Liver (tissue), 9 donors: Measurements from ENCODE around the gene GPA33. TPM values are rescaled to one million over a fixed set of nuclear protein-coding genes. Genes with fewer than 3 reads are reported as not detected.

Experiments used
- DNase-seq: peaks from one replicate; pipeline ENCODE4 v3.0.0-alpha.2; 2017; ENCODE audit warnings: low spot score
- H3K27ac ChIP-seq, 2 donors: one replicate each; pipeline ENCODE4 v1.7.0; 2013; ENCODE audit warnings: inconsistent platforms in 2 of 2, low read length in 2 of 2, control low read depth in 1 of 2, low read depth in 1 of 2, mild to moderate bottlenecking in 1 of 2
- H3K27me3 ChIP-seq, 4 donors: one replicate each; pipeline versions ENCODE4 v1.6.1 to v1.7.0; 2013; ENCODE audit warnings: low read length in 3 of 4, inconsistent platforms in 1 of 4, mild to moderate bottlenecking in 1 of 4, moderate library complexity in 1 of 4; ENCODE audit not compliant: control insufficient read depth in 4 of 4, insufficient read depth in 4 of 4
- H3K36me3 ChIP-seq, 4 donors: one replicate each; pipeline versions ENCODE4 v1.6.1 to v1.7.0; 2013; ENCODE audit warnings: low read length in 3 of 4, mild to moderate bottlenecking in 3 of 4, low read depth in 1 of 4, moderate library complexity in 1 of 4; ENCODE audit not compliant: control insufficient read depth in 4 of 4, insufficient read depth in 3 of 4
- H3K4me1 ChIP-seq, 4 donors: one replicate each; pipeline versions ENCODE4 v1.6.1 to v1.7.0; 2013; ENCODE audit warnings: low read length in 3 of 4, mild to moderate bottlenecking in 3 of 4, moderate library complexity in 1 of 4; ENCODE audit not compliant: control insufficient read depth in 4 of 4, insufficient read depth in 4 of 4
- H3K4me3 ChIP-seq, 3 donors: one replicate each; pipeline versions ENCODE4 v1.6.1 to v1.7.0; 2013; ENCODE audit warnings: low read length in 3 of 3, control low read depth in 1 of 3, low read depth in 1 of 3, mild to moderate bottlenecking in 1 of 3
- H3K9ac ChIP-seq, 2 donors: one replicate each; pipeline ENCODE4 v1.7.0; 2013; ENCODE audit warnings: low read length in 2 of 2, mild to moderate bottlenecking in 2 of 2, moderate library complexity in 2 of 2, control low read depth in 1 of 2, low read depth in 1 of 2
- H3K9me3 ChIP-seq, 4 donors: one replicate each; pipeline versions ENCODE4 v1.6.1 to v1.7.0; 2013; ENCODE audit warnings: low read length in 3 of 4; ENCODE audit not compliant: control insufficient read depth in 4 of 4
- ATF3 ChIP-seq: IDR thresholded peaks from 2 replicates; pipeline ENCODE4 v1.6.1; 2016; ENCODE audit warnings: antibody characterized with exemption
- CTCF ChIP-seq: fragments of 150-350 bp; IDR thresholded peaks from 2 replicates; pipeline ENCODE4 v1.5.1; 2017; ENCODE audit warnings: improper control_type of control experiment, low read depth, low read length; ENCODE audit not compliant: missing input control
- EGR1 ChIP-seq, 2 donors: IDR thresholded peaks; 2 replicates each; pipeline ENCODE4 v1.6.1; 2016 to 2018; ENCODE audit warnings: antibody characterized with exemption in 2 of 2, low read depth in 2 of 2
- FOXA1 ChIP-seq: IDR thresholded peaks from 2 replicates; pipeline ENCODE4 v1.6.1; 2016; ENCODE audit warnings: antibody characterized with exemption
- FOXA2 ChIP-seq: IDR thresholded peaks from 2 replicates; pipeline ENCODE4 v1.6.1; 2016; ENCODE audit warnings: antibody characterized with exemption
- GABPA ChIP-seq, 2 donors: IDR thresholded peaks in 1 of 2; conservative IDR thresholded peaks in 1 of 2; 2 replicates each; pipeline ENCODE4 v1.6.1; 2016; ENCODE audit warnings: antibody characterized with exemption in 2 of 2, mild to moderate bottlenecking in 1 of 2, moderate library complexity in 1 of 2
- HNF4A ChIP-seq, 2 donors: conservative IDR thresholded peaks; 2 replicates each; pipeline ENCODE4 v1.6.1; 2016; ENCODE audit warnings: antibody characterized with exemption in 2 of 2, mild to moderate bottlenecking in 2 of 2
- HNF4G ChIP-seq: IDR thresholded peaks from 2 replicates; pipeline ENCODE4 v1.6.1; 2016; ENCODE audit warnings: antibody characterized with exemption
- JUND ChIP-seq, 2 donors: IDR thresholded peaks; 2 replicates each; pipeline ENCODE4 v1.6.1; 2016; ENCODE audit warnings: antibody characterized with exemption in 2 of 2
- MAX ChIP-seq: IDR thresholded peaks from 2 replicates; pipeline ENCODE4 v1.6.1; 2016; ENCODE audit warnings: antibody characterized with exemption
- NR2F2 ChIP-seq: IDR thresholded peaks from 2 replicates; pipeline ENCODE4 v1.6.1; 2016; ENCODE audit warnings: antibody characterized with exemption
- RAD21 ChIP-seq, 2 donors: IDR thresholded peaks; 2 replicates each; pipeline ENCODE4 v1.6.1; 2016; ENCODE audit warnings: antibody characterized with exemption in 2 of 2, mild to moderate bottlenecking in 2 of 2
- REST ChIP-seq: IDR thresholded peaks from 2 replicates; pipeline ENCODE4 v1.6.1; 2016; ENCODE audit warnings: antibody characterized with exemption, mild to moderate bottlenecking
- RXRA ChIP-seq, 2 donors: IDR thresholded peaks; 2 replicates each; pipeline ENCODE4 v1.6.1; 2017 to 2018; ENCODE audit warnings: antibody characterized with exemption in 2 of 2, mild to moderate bottlenecking in 1 of 2
- SP1 ChIP-seq: IDR thresholded peaks from 2 replicates; pipeline ENCODE4 v1.6.1; 2018; ENCODE audit warnings: antibody characterized with exemption, mild to moderate bottlenecking
- TAF1 ChIP-seq: conservative IDR thresholded peaks from 2 replicates; pipeline ENCODE4 v1.6.1; 2016; ENCODE audit warnings: antibody characterized with exemption, mild to moderate bottlenecking
- YY1 ChIP-seq: IDR thresholded peaks from 2 replicates; pipeline ENCODE4 v1.6.1; 2016; ENCODE audit warnings: antibody characterized with exemption, mild to moderate bottlenecking
- ZBTB33 ChIP-seq: IDR thresholded peaks from 2 replicates; pipeline ENCODE4 v1.6.1; 2016; ENCODE audit warnings: antibody characterized with exemption
- WGBS: extraction: QIAGEN DNeasy Blood & Tissue Kit; methylation state at CpG from one replicate; pipeline ENCODE4 v1.1.7; 2013; 5-methylcytosine and 5-hydroxymethylcytosine counted together
- polyA plus RNA-seq, 2 donors: library from polyadenylated mRNA; stranded (reverse) in 1 of 2; unstranded in 1 of 2; fragments of 200-250 nt in 1 of 2; fragments of >200 nt in 1 of 2; fragmentation: Nextera tagmentation in 1 of 2; extraction: Ambion mirVana in 1 of 2; gene quantifications; one replicate each; pipeline versions ENCODE4 v1.2.1 to v1.2.3, GENCODE V29; 2013 to 2015
- total RNA-seq, 2 donors: library from RNA; depleted of rRNA; stranded (reverse); fragments of >200 nt; gene quantifications; one replicate each; pipeline ENCODE4 v1.2.3, GENCODE V29; 2014
- donor health status: healthy.
- donor health status: healthy.
- donor health status: healthy.
- donor health status: healthy.
- donor health status: healthy.

The GPA33 gene
- total and polyA plus RNA-seq, 4 donors: 0.03 to 0.19 (median 0.08) TPM; not detected in 1

GRCh38 chr1:167137332-167137781, 47.2 kb upstream of the GPA33 start:
- TF ChIP-seq SP1 (no peak), MAX (no peak), YY1 (no peak), FOXA1 (no peak), REST (no peak), JUND (IDR thresholded peaks at IDR 0.05) (no peak), HNF4G (no peak), HNF4A (conservative IDR thresholded peaks at IDR 0.05) (no peak), FOXA2 (no peak), RAD21 (IDR thresholded peaks at IDR 0.05) (no peak), ATF3 (no peak), ZBTB33 (no peak), GABPA (IDR thresholded peaks at IDR 0.05 in 1 of 2, conservative IDR thresholded peaks at IDR 0.05 in 1 of 2) (no peak), EGR1 (IDR thresholded peaks at IDR 0.05; ENCODE audit: low read depth in 2 of 2) (no peak)
- Histone ChIP-seq H3K27ac (no peak overlapping the region), H3K9ac (no peak overlapping the region), H3K4me3 (no peak overlapping the region), H3K27me3 (no peaks in the 10 kb centered on the region), H3K4me1 (no peaks in the 10 kb centered on the region), H3K9me3 (no peaks in the 10 kb centered on the region), H3K36me3 (no peaks in the 10 kb centered on the region)
- no peak for DNase-seq
- 63% methylated on average over 6 of the region's 6 CpGs for WGBS

GRCh38 chr1:167136806-167137205, 46.6 kb upstream of the GPA33 start:
- Histone ChIP-seq H3K27me3 (no peaks in the 10 kb centered on the region), H3K27ac (no peak overlapping the region), H3K4me3 (no peak overlapping the region), H3K9me3 (no peaks in the 10 kb centered on the region), H3K9ac (no peak overlapping the region), H3K36me3 (no peaks in the 10 kb centered on the region), H3K4me1 (no peaks in the 10 kb centered on the region)
- TF ChIP-seq MAX (no peak), YY1 (no peak), EGR1 (IDR thresholded peaks at IDR 0.05; ENCODE audit: low read depth in 2 of 2) (no peak), RXRA (IDR thresholded peaks at IDR 0.05) (no peak), ZBTB33 (no peak), TAF1 (no peak), GABPA (IDR thresholded peaks at IDR 0.05 in 1 of 2, conservative IDR thresholded peaks at IDR 0.05 in 1 of 2) (no peak), SP1 (no peak), ATF3 (no peak), FOXA2 (no peak), NR2F2 (no peak), CTCF (no peak), JUND (IDR thresholded peaks at IDR 0.05) (no peak)
- 78% methylated on average over 2 of the region's 2 CpGs for WGBS
- DNase-seq: no peak
